GM19463 (cell line): ENCODE results near the gene POLR1B.
A peak's percentile ranks its signal among the peaks of the same experiment; 100 is the strongest.

Experiments
- ATAC-seq: cut with Tn5 transposase; IDR thresholded peaks from one replicate; pipeline ENCODE4 v1.9.1; 2021; ENCODE audit warnings: mild to moderate bottlenecking, moderate library complexity; ENCODE audit not compliant: unreplicated experiment

POLR1B gene

DNA sequence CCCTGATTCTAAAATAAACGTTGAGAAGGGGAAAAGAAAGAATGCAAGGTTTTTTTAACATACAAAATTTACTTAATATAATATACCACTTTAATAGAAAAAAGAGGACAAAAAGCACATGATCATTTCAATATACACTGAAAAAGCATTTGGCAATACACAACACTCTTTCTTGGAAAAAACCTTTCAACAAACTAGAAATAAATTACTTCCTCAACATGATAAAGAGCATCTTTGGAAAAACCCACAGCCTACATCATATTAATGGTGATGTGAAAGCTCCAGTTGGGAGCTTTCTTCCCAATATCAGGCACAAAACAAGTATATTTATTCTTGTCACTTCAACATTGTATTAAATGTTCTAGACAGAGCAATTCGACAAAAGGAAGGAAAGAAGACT lies 3.0 kb upstream of the POLR1B start:
- ATAC-seq, result no peak

DNA sequence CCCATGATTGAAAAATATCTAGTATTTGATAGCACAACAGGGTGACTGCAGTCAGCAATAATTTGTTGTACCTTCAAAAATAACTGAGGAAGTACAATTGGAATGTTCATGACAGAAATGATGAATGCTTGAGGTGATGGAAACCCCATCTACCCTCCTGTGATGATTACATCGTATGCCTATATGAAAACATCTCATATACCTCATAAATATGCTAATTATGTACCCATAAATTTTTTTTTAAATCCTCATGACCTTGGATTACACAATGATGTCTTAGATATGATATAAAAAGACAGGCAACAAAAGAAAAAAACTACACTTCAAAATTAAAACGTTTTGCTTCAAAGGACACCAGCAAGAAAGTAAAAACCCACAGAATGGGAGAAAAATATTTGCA lies 1.4 kb upstream of the POLR1B start:
- ATAC-seq, result no peak

DNA sequence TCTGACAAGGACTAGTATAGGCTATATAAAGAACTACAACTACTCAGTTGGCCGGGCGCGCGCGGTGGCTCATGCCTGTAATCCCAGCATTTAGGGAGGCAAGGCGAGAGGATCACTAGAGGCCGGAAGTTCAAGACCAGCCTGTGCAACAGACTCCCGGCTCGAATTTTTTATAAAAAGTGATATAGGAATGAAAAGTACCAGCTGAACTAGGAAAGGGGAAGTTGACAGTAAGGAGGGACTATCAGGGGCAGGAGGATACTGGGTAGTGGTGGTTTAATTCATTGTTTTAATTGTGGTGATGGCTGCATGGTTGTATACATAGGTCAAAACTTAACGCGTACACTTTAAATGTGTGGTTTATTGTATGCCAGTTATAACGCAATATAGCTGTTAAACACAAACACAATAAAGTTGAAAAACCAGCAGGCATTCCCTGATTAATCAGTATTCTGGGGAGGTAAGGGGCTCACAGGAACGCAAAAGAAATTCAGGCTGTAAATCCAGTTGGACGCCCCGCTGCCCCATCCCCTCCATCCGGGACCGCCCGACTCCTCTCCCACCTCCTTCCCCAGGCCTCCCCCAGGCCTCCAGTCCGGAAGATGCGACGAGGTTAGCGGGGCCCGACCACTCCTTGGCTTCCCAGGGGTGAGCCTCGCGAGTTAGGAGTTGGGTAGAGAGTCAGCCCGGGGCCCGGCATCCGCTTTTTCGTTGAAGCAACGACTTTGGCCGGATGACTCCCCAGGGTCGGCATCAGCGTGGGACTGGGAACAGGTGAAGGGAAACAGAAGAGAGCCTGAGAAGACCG lies 746 bp upstream of the POLR1B start:
- peak; percentile 60 for ATAC-seq

DNA sequence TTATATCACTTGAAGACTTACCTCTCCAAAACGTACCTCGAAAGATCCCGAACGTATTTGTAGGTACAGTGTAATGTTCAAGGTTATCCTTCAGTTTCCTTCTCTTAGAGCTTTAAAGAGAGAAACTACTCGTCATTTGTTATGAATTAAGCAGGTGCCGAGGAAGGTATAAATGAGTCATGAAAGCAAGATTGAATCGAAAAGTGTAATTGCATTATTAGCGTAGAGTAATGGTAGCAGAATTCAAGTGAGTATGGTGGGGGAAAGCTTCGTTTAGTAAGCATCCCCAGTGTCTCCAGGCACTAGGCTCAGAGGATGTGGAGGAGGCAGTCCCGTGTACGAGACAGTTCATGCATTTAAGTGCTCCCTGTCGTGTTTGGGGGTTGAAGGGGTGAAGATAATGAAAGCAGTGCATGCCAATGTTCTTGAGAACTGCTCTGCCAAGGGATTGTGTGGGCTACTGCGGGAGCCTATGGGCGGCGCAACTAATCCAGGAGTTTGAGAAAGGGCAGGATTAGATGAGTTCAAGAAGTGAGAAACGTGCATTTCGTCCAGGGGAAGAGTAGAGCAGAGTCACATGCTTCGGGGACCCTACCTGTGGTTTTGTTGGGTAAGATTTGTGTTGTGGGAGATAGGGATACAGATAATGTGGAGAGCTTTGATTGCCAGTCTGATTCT lies 858 bp downstream of the POLR1B start:
- ATAC-seq, result no peak

DNA sequence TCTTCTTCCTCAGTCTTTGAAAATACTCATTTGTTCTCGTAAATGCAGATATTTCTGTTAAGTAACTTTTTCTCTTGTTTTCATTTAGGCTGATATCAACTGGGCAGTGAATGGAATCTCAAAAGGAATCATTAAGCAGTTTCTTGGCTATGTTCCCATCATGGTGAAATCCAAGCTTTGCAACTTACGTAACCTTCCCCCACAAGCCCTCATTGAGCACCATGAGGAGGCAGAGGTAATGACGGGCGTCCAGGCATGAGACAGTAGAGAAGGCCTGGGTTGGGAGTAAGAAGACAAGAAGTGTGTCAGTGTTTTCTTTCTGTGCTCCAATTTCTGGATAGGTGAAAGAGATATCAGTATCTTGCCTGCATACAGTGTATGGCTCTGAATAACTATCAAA lies 5.1 kb downstream of the POLR1B start:
- no peak for ATAC-seq

DNA sequence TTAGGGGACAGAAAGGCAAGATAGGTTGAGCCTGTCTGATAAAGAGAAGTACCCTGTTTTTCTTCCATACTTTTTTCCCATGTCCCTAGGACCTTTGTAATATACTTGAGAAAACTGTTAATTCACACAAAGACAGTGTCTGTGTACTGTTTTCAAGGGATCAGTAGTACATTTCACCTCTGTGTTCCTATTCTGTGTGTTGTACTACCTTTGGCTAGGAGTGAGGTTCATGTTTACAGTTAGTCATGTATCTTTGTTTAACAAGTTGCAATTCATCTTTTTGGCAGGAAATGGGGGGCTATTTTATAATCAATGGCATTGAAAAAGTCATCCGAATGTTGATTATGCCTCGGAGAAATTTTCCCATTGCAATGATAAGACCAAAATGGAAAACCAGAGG lies 6.7 kb downstream of the POLR1B start:
- no peak for ATAC-seq

DNA sequence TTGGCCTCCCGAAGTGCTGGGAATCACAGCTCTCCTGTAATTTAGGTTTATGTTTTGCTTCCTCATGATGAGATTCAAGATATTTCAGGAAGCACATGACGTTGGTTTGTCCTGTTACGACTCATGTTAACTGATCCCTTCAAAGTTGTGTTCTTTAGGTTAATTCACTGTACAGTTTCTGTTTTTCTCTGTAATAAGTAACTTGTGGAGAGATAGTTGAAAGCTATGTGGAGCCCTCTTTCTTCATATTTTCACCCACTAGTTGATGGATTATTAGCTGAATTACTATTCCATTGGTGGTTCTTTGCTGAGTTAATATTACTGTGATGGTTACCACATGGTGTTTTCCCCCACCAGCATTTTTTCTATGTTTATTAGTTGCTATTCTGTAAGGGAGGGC lies 23.8 kb downstream of the POLR1B start:
- peak; percentile 77 for ATAC-seq

DNA sequence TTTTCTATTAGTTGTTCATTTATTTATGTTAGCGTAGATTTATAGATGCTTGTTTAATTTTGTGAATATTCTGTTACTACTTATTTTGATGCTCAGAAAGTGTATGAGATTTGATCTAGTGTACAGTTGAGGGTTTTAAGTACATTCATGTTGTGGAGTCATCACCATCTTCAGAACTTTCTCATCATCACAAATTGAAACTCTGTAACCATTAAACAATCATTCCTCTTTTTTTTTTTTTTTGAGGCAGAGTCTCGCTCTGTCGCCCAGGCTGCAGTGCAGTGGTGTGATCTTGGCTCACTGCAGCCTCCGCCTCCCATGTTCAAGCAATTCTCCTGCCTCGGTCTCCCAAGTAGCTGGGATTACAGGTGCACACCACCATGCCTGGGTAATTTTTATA lies 24.2 kb downstream of the POLR1B start:
- peak; percentile 39 for ATAC-seq

DNA sequence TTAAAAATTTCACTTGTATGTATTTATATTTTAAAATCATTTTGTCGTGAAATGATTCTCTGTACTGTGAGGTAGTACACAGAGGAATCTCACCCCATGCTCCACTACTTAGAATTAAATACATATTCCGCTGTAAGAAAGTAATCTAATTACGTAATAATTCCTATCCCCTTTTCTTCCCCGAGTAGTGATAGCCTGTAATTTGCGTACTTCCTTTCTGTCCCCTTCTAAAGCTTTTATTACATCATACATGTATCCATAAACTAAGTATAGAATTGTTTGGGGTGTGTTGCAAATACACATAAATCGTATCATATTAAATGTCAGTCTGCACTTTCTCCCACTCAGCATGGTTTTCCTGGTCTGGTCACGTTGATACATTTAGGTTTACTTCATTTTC lies 29.7 kb downstream of the POLR1B start:
- no peak for ATAC-seq

DNA sequence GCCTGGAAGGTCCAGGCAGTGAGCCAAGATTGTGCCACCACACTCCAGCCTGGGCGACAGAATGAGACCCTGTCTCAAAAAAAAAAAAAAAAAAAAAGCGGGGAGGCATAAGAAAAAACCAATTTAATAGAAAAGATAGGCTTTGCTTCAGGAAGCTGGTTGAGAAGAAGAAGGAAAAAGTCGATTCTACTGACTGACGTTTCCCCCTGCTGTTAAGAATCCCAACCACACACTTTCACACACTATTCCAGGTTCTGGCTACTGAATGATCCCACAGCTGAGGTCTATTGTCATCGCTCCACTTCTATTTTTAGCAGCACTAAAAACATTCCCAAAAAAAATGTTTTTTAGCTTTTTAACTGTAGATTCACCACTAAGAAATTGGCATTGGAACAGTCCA lies 35.5 kb downstream of the POLR1B start:
- no peak for ATAC-seq

DNA sequence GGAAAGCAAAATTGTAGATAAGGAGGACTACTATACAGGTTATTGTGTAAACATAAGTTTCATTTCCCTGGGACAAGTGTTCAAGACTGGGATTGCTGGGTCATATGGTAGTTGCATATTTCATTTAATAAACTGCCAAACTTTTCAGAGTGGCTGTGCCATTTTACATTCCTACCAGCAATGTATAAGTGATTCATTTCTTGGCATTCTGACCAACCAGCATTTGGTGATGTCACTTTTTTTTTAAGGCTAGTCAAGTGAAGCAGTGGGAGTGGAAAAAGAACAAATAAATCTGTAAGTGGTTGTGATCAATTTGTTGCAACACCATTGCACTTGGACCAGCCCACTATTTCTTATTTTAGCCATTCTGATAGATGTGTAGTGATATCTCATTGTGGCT lies 37.0 kb downstream of the POLR1B start:
- ATAC-seq, result no peak

DNA sequence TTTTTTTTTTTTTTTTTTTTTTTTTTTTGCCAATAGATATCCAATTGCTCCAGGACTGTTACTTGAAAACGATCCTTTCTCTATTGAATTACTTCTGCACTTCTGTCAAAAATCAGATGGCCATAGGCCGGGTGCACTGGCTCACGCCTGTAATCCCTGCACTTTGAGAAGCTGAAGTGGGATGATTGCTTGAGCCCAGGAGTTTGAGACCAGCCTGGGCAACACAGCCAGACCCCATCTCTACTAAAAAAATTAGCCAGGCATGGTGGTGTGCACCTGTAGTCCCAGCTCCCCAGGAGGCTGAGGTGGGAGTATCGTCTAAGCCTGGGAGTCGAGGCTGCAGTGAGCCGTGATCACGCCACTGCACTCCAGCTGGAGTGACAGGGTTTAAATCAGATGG lies 37.8 kb downstream of the POLR1B start:
- ATAC-seq, result no peak

DNA sequence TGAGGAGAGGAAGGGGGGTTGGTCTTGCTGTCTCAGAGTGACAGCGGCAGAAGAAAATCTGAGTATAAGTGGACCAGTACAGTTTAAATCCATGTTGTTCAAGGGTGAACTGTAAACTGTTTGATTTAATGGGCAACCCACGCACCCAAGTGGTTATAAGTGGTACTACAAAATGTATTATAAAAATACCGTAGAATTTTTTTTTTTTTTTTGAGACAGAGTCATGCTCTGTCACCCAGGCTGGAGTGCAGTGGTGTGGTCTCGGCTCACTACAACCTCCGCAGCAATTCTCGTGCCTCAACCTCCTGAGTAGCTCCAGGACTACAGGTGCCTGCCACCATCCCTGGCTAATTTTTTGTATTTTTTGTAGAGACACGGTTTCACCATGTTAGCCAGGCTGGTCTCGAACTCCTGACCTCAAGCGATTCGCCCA lies 40.1 kb downstream of the POLR1B start:
- no peak for ATAC-seq

DNA sequence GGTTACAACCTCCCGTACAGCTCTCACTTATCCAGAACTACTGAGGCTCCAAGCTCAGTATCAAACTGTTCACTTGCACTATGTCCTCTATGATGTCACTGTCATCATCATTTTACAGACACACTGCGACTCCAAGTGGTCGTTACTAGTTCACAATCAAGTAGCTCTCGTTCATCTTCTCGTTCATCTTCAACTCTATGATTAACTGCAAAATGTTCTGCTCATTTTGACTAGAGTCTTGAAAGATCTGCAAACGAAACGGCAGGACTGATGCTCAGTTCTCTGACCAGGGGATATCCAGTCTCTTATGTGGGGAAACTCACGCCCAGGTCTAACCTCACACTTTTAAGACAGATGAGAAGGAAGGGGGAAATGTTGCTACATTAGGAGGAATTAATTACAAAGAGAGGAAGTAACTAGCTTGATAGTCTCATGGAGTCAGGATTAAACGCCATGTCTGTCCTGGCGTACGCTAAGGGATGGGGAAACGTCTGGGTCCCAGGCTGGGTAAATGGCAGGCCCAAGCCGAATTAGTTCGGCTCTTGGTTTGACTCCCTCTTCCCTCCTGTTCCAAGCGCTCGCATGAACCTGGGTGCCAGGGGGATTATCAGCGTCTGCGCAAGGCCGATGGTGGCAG lies 41.4 kb downstream of the POLR1B start:
- ATAC-seq, result no peak

DNA sequence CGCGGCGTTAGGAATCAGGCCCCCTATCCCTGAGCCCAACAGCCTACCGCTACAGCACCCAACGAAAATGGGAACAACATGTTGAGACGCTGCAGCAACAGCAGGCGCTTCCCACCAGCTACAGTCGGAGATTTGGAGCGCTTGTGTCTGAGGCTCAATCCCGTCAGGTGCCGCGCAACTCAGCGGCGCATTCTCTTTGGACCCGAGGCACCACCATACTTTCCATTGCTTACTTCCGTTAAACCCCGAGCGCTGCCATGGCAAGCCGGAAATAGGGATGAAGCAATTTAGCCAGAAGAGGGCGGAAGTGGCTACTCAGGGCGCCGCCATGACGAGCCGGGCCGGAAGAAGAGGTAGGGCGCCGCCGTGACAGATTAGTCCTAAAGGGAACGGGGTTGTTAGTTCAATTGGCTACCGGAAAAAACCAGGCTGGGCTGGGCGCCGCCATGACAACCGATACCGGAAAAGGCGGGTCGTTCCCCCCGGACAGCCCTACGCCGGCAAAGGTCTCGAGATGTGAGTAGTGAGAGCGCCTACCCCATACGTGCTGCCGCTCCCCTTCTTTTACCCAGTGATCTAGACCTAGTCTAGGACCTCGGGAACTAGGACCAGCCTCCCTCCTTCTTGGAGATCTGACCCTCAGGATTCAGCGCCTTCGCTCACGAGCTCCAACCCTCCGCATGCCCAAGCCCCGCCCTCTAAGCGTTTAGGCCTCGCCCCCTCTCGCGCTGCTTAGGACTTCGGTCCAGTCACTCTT lies 42.0 kb downstream of the POLR1B start, which contains the start of gene CHCHD5:
Gene CHCHD5 (plus strand): TSS at position 476 of the 757 bp plus-strand sequence. CDS start 39 bp downstream, at position 515.
- peak; percentile 82 for ATAC-seq

DNA sequence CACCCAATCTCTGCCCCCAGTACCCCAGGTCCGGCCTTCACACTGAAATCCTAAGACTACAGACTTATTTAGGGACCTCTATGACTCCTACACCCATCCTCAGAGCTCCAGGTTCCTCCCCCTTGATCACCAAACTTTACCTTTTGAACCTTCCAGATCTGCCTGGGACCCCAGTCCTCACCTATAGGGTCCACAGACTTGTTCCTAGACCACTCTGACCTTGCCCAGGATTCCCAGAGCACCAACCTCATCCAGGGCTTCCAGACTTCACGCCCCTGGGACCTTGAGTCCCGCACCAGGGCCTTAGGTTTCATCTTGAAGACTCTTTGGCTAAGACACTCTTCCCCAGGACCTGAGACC lies 42.6 kb downstream of the POLR1B start:
- ATAC-seq, result no peak

DNA sequence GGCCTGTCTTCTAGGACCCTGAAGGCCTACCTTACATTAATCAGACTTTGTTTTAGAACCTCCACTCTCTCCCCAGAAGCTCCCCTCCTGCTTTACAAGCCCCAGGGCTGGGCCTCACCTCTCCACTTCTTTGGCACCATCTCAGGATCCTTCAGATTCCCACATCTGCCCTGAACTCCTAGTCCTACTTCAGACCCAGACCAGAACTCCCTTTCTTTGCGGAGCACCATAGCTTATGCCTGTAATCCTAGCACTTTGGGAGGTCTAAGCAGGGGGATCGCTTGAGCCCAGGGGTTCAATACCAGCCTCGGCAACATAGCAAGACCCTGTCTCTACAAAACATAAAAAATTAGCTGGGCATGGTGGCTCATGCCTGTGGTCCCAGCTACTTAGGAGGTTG lies 43.1 kb downstream of the POLR1B start:
- no peak for ATAC-seq

DNA sequence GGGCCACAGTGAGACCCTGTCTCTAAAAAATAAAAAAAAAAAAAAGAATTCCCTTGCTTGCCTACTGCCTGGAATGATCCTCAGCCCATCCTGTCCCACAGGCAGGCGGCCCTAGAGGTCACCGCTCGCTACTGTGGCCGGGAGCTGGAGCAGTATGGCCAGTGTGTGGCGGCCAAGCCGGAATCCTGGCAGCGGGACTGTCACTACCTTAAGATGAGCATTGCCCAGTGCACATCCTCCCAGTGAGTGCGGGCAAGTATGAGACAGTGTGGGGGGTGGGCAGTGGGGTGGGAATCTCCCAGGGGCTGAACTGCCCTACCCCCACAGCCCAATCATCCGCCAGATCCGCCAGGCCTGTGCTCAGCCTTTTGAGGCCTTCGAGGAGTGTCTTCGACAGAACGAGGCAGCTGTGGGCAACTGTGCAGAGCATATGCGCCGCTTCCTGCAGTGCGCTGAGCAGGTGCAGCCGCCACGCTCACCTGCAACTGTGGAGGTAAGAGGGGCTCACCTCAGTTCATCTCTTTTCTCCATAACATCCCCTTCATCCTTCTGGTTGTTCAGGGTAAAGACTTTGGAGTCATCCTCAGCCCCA lies 43.7 kb downstream of the POLR1B start:
- no peak for ATAC-seq

DNA sequence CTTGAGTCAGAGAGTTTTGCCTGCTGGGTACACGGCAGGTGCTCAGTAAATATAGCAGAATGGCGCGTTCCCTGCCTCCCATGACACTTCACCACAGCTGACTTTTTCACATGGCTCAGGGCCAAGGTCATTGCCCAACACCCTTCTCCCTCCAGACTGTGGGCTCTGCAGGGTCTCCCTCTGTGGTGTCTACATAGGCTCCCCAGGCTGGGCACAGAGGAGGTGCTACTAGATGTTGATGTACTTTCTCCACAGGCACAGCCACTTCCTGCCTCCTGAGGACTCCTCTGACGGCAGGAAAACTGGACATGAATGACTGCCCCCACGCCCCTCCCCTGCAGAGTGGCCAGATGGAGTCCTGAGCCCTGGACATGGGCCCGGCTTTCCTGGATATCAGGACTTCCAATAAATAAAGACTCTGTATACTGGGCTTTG lies 46.4 kb downstream of the POLR1B start:
- ATAC-seq, result no peak

DNA sequence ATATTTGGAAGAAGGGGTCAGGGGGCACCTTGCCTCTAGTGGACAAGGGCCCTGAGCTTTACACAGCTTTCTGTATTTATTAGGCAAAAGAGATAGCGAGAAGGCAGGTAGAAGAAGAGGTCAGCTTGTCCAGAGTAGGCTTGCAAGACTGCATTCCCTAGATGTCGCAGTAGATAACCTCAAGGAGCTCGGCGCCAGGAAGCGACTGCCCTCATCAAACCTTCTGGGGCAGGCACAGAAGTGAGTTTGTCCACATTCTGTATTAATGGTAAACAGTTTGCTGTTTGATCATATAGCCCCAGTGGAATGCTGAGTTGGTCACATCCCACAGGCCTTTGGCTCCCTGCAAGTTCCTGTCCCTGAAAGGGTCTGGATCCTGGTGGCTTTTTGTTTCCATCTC lies 49.1 kb downstream of the POLR1B start:
- ATAC-seq, result no peak

DNA sequence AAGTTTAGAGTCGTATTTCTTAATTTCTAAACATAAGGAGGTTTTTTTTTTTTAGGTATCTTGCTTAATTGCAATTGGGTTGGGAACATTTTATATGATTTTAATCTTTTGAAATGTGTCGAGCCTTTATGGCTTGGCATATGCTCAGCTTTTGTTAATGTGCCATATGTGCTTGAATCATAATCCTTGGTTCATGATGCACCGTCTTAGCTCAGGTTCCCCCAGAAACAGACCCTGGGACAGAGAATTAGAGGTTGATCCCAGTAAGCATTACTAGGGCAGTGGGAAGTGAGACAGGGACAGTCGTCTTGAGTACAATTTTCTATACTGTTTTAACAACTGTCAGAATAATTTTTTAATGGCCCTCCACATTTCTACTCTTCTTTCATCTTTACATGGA lies 51.5 kb downstream of the POLR1B start:
- ATAC-seq, result no peak
